Measurements from ENCODE around the gene OR52B6.

Gene OR52B6

DNA sequence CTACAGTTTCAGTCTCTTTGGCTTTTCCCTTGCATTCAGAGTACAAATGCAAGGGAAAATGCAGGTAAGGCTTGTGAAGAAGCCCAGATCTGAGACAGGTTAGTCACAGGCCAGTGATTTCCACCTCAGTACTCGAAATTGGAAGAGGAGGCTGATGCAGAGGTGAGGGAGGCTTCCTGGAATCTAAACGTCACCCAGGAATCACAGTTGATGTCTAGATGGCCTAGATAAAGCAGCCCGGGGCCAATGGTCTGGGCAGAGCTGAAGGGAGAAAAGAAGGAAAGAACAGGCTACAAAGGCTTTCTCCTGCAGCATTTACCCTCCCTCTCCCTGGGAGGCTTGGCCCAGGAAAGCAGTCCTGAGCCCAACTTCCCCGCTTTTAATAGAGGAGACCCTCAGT is 24.2 kb downstream of the OR52B6 start:
- TF ChIP-seq, protein P1, sequence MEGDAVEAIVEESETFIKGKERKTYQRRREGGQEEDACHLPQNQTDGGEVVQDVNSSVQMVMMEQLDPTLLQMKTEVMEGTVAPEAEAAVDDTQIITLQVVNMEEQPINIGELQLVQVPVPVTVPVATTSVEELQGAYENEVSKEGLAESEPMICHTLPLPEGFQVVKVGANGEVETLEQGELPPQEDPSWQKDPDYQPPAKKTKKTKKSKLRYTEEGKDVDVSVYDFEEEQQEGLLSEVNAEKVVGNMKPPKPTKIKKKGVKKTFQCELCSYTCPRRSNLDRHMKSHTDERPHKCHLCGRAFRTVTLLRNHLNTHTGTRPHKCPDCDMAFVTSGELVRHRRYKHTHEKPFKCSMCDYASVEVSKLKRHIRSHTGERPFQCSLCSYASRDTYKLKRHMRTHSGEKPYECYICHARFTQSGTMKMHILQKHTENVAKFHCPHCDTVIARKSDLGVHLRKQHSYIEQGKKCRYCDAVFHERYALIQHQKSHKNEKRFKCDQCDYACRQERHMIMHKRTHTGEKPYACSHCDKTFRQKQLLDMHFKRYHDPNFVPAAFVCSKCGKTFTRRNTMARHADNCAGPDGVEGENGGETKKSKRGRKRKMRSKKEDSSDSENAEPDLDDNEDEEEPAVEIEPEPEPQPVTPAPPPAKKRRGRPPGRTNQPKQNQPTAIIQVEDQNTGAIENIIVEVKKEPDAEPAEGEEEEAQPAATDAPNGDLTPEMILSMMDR (IDR thresholded peaks at IDR 0.05; ENCODE audit: insufficient read depth, low read depth, low read length, missing control alignments) = no peak
- DNase-seq (ENCODE audit: low read depth) = no peak
- H3K4me3 ChIP-seq (ENCODE audit: low read length) = no peak overlapping the region

DNA sequence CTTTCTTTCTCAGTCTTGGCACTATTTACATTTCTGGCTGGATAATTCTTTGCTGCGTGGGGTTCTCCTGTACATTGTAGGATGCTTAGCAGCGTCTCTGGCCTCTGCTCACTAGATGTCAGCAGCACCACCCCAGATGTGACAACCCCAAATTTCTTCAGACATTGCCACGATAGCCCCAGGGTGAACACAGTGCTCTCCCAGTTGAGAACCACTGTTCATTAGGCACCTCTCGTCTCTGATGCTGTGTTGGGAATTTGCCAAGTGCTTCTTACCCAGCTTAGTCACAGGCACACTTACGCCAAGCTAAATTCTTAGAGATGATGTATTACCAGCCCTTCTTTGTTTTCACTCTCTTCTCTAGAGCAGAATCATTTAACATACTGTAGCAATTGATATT is 25.2 kb downstream of the OR52B6 start:
- DNase-seq (ENCODE audit: low read depth) = peak; percentile 94
- H3K4me3 ChIP-seq (ENCODE audit: low read length) = no peak overlapping the region
- TF ChIP-seq, protein P1 (IDR thresholded peaks at IDR 0.05; ENCODE audit: insufficient read depth, low read depth, low read length, missing control alignments) = peak; percentile 38

DNA sequence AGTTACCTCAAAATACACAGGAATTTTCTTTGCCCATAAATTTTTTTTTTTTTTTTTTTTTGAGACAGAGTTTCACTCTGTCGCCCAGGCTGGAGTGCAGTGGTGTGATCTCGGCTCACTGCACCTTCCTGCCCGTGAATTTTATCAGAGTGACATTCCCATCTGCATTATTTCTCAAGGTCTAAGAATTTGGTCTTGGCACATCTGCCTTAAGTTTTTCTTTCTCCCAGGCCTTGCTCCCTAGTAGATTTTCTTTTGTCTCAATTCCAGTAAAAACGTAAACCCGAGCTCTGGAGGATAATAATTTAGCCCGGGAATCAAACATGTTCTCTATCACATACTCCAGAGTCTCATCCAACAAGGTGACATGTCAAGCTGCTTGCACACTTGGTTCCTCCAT is 28.1 kb downstream of the OR52B6 start:
- TF ChIP-seq, protein P1 (IDR thresholded peaks at IDR 0.05; ENCODE audit: insufficient read depth, low read depth, low read length, missing control alignments) = no peak
- H3K4me3 ChIP-seq (ENCODE audit: low read length) = no peak overlapping the region
- DNase-seq (ENCODE audit: low read depth) = no peak

DNA sequence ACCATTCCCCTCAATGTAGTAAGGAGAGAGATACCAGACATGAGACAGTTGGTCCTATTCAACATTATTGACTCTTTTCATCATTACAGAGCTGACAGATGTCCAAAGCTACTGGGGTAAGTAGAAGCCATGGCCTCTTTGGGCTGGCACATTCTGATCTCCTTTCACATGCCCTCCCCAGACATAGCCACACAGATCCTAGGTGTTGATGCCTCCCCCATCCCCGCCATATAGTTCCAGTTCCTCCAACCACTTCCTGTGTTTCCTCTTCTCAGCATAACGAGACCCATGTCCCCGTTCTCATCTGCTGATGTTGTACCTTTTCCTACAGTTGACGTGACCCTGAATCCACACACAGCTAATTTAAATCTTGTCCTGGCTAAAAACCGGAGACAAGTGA is 29.8 kb downstream of the OR52B6 start:
- no peak for DNase-seq (ENCODE audit: low read depth)

DNA sequence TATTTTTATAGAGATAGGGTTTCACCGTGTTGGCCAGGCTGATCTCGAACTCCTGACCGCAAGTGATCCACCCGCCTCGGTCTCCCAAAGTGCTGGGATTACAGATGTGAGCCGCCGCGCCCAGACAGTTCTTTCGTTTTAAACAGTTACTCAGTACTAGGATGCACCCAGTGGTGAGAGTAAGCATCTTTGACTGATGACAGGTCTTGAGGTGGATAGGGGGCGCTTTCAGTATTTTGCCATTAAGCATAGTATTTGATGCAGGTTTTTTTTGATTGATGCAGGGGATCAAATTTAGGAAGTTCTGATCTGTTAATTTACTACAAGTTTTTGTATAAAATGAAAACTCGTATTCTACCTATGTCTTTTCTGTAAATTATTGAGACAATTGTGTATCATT is 30.9 kb downstream of the OR52B6 start:
- no peak overlapping the region for H3K4me3 ChIP-seq (ENCODE audit: low read length)
- no peak for DNase-seq (ENCODE audit: low read depth)
- TF ChIP-seq, protein P1 (IDR thresholded peaks at IDR 0.05; ENCODE audit: insufficient read depth, low read depth, low read length, missing control alignments) = no peak

More for the DNA sequence above, 29.8 kb downstream of the OR52B6 start:
- no peak overlapping the region for H3K4me3 ChIP-seq (ENCODE audit: low read length)
- TF ChIP-seq, protein P1 (IDR thresholded peaks at IDR 0.05; ENCODE audit: insufficient read depth, low read depth, low read length, missing control alignments) = no peak

DNA sequence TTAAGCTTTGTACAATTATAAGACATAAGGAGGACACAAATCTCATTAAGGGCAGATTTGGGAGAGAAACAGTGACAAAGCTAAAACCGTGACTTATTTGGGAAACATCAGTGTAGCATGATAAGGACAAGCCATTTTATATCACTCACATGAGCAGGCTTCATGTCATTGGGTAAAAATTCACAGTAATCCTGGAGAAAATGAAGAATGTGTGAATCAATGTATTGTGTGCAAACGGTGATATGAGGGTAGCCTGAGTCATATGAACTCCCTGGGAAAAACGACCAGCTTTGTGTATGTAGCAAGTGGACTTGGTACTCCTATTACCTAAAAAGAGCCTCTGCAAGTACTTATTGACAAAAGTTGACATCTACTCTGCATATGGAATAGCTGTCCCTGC is 38.1 kb downstream of the OR52B6 start:
- H3K4me3 ChIP-seq (ENCODE audit: low read length) = no peak overlapping the region
- peak; percentile 89 for DNase-seq (ENCODE audit: low read depth)
- TF ChIP-seq, protein P1 (IDR thresholded peaks at IDR 0.05; ENCODE audit: insufficient read depth, low read depth, low read length, missing control alignments) = no peak

DNA sequence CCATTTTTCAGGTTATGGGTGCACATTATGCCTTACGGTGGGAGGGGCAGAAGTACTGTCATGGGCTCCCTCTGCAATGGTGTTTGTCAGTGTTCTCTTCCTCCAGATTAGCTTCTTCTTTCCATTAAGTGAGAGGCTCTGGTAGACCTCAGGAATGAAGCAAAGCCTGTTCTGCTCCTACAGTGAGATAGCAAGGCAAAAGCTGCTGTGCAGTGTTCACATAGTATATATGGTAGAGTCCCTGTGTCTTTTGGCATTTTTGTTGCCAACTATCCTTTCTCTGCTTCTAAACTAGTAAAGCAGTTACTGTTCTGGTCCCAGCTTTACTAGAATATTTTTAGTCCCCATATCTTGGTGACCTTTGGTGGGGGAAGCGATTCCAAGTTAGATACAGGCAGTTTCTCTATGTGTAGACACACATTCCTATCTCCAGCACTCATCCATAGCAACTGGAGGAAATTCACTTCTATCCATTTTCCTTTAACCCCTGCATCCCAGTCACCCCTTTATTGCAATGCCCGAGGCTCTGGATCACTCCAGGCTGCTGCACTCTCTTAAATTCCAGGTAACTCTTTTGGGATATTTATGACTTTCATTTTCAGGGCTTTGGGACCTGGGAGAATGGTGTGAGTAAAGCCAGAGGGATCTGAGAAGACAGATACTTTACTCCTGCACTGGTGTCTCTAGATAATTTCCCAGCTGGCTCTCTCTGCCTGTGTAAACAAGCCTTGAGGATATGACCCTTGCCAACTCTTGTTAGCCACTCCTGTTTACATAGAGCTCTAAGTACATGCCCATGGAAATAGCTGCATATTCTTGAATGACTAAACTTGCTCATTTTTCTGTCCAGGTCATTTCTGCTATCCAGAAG is 40.2 kb downstream of the OR52B6 start:
- H3K4me3 ChIP-seq (ENCODE audit: low read length) = peak overlapping the region; percentile 4
- peak; percentile 94 for DNase-seq (ENCODE audit: low read depth)
- TF ChIP-seq, protein P1 (IDR thresholded peaks at IDR 0.05; ENCODE audit: insufficient read depth, low read depth, low read length, missing control alignments) = no peak
